Ovary (tissue), 3 donors: ENCODE results near the gene PTDSS2.

Experiments
- CTCF ChIP-seq, 3 donors: fragments of 450-650 bp in 2 of 3; fragments of 200-600 bp in 1 of 3; IDR thresholded peaks; one replicate each; pipeline versions ENCODE4 v1.5.1 to v1.8.0; 2016 to 2022; ENCODE audit warnings: antibody characterized with exemption in 3 of 3, mild to moderate bottlenecking in 1 of 3
- POLR2A ChIP-seq: fragments of 450-650 bp; IDR thresholded peaks from one replicate; pipeline ENCODE4 v1.6.1; 2017; ENCODE audit warnings: antibody characterized with exemption, mild to moderate bottlenecking, moderate library complexity
- donor health status: DM: no; HTN: no; CAD: no.

- TF ChIP-seq POLR2A, result no peak
- TF ChIP-seq CTCF (IDR thresholded peaks at IDR 0.05), result no peak
These were observed 51.7 kb downstream of the PTDSS2 start for GRCh38 chr11:501683-502287.
